Endothelial cell of umbilical vein (primary cell): Measurements from ENCODE around the gene SKI. TPM values are rescaled to one million over a fixed set of nuclear protein-coding genes. Genes with fewer than 3 reads are reported as not detected.

ENCODE experiments used
- BruUV-seq: library from RNA; stranded (reverse); fragments of 400-500 nt; replicated peaks from 2 replicates; lab custom pipeline; 2021; lab: Mats Ljungman, UMichigan
- CTCF ChIA-PET: fragments of 300-600, 350-600 bp; sonication (Branson Sonifier 250); formaldehyde crosslinking; loops from one replicate; lab custom pipeline; 2021; ENCODE audit warnings: antibody characterized with exemption, inconsistent platforms; lab: Charles Lee
- POLR2A ChIA-PET: fragments of 300-600, 350-600 bp; sonication (Branson Sonifier 250); formaldehyde crosslinking; loops from one replicate; lab custom pipeline; 2021; ENCODE audit warnings: antibody characterized with exemption, inconsistent platforms; lab: Charles Lee
- DNase-seq: peaks from one replicate; pipeline ENCODE4 v3.0.0-alpha.2; 2011; ENCODE audit warnings: low read depth, low spot score
- FAIRE-seq: peaks from 2 replicates; lab custom pipeline; 2011; peaks lifted over from hg19 to GRCh38; lab: Jason Lieb, UNC
- H2AFZ ChIP-seq: 2 replicates; pipeline ENCODE4 v1.6.0; 2012; ENCODE audit warnings: low read depth, low read length, control low read depth, inconsistent platforms
- H3K27ac ChIP-seq: 2 replicates; pipeline ENCODE4 v1.5.1; 2011; ENCODE audit warnings: low read depth, mild to moderate bottlenecking, control low read depth, low read length, moderate library complexity; ENCODE audit not compliant: insufficient read depth
- H3K27me3 ChIP-seq, 2 experiments: 2 replicates each; pipeline versions ENCODE4 v1.6.0 to v1.6.1; 2011; ENCODE audit warnings: low read length in 2 of 2, mixed read lengths in 1 of 2; ENCODE audit not compliant: control insufficient read depth in 2 of 2, insufficient read depth in 2 of 2
- H3K36me3 ChIP-seq, 2 experiments: 2 replicates in 1 of 2; 3 replicates in 1 of 2; pipeline ENCODE4 v1.5.1; 2011; ENCODE audit warnings: low read length in 2 of 2, mild to moderate bottlenecking in 1 of 2, moderate library complexity in 1 of 2; ENCODE audit not compliant: control insufficient read depth in 2 of 2, insufficient read depth in 2 of 2; ENCODE audit errors: extremely low read depth in 1 of 2
- H3K4me1 ChIP-seq: 3 replicates; pipeline ENCODE4 v1.5.1; 2011; ENCODE audit warnings: mild to moderate bottlenecking, low read length; ENCODE audit not compliant: control insufficient read depth, insufficient read depth; ENCODE audit errors: extremely low read depth
- H3K4me2 ChIP-seq: 2 replicates; pipeline ENCODE4 v1.6.1; 2011; ENCODE audit warnings: low read length, control low read depth, mixed read lengths; ENCODE audit not compliant: insufficient read depth
- H3K4me3 ChIP-seq, 3 experiments: fragments of 200-600 bp in 1 of 3; sonication (generic), shearing (Covaris generic) in 1 of 3; replicated peaks in 1 of 3; 2 replicates each; pipeline ENCODE4 v1.5.1; 2011 to 2016; ENCODE audit warnings: control low read depth in 3 of 3, low read length in 3 of 3, mild to moderate bottlenecking in 2 of 3, inconsistent platforms in 1 of 3, low read depth in 1 of 3, moderate library complexity in 1 of 3; ENCODE audit not compliant: insufficient read depth in 1 of 3
- H3K79me2 ChIP-seq: 2 replicates; pipeline ENCODE4 v1.6.0; 2012; ENCODE audit warnings: low read length, inconsistent platforms; ENCODE audit not compliant: control insufficient read depth, insufficient read depth
- H3K9ac ChIP-seq: replicated peaks from 2 replicates; pipeline ENCODE3; 2011; ENCODE audit warnings: low read length, control low read depth; ENCODE audit not compliant: insufficient read depth; ENCODE audit errors: extremely low read depth
- H3K9me1 ChIP-seq: replicated peaks from 3 replicates; pipeline ENCODE4 v1.6.0; 2011; ENCODE audit warnings: mild to moderate bottlenecking, low read length; ENCODE audit not compliant: control insufficient read depth, insufficient read depth; ENCODE audit errors: extremely low read depth
- H3K9me3 ChIP-seq: replicated peaks from 2 replicates; pipeline ENCODE4 v1.5.1; 2012; ENCODE audit warnings: low read length, inconsistent platforms; ENCODE audit not compliant: control insufficient read depth, insufficient read depth
- H4K20me1 ChIP-seq: replicated peaks from 2 replicates; pipeline ENCODE3; 2011; ENCODE audit warnings: mild to moderate bottlenecking, low read length; ENCODE audit not compliant: control insufficient read depth, insufficient read depth; ENCODE audit errors: extremely low read depth
- FOS ChIP-seq: IDR thresholded peaks from 2 replicates; pipeline ENCODE4 v1.6.1; 2011; ENCODE audit warnings: mild to moderate bottlenecking, low read length, moderate library complexity, borderline replicate concordance; ENCODE audit not compliant: insufficient read depth
- MYC ChIP-seq: IDR thresholded peaks from one replicate; pipeline ENCODE4 v1.6.1; 2011; ENCODE audit warnings: mild to moderate bottlenecking, low read depth, low read length
- POLR2AphosphoS5 ChIP-seq: IDR thresholded peaks from 2 replicates; pipeline ENCODE4 v1.6.1; 2012; ENCODE audit warnings: low read depth, mild to moderate bottlenecking, control low read depth, low read length, moderate library complexity; ENCODE audit not compliant: insufficient read depth
- dilution Hi-C: fragments of 300-500 bp; cut with MboI; formaldehyde crosslinking; loops from one replicate; pipeline ENCODE4 v1.15.0; 2019; ENCODE audit warnings: low sequenced_read_pairs; ENCODE audit not compliant: extremely low pct_ligation_motif_present
- intact Hi-C: fragments of 100-400 bp; cut with micrococcal nuclease; formaldehyde crosslinking; loops from one replicate; pipeline ENCODE4 v1.10.0; 2022
- polyA plus RNA-seq, 4 experiments: library from polyadenylated mRNA; depleted of rRNA in 3 of 4; stranded (reverse) in 3 of 4; unstranded in 1 of 4; fragments of >200 nt; gene quantifications; 2 replicates each; pipeline versions ENCODE4 v1.2.1 to v1.2.3, GENCODE V29; 2011 to 2012; ENCODE audit warnings: missing spikeins in 1 of 4
- total RNA-seq: library from RNA; stranded (reverse); gene quantifications from 2 replicates; pipeline ENCODE4 v1.2.3, GENCODE V29; 2021
- TF ChIP-seq, protein P1 (sequence below): IDR thresholded peaks from 2 replicates; pipeline ENCODE4 v1.6.1; 2011; ENCODE audit not compliant: insufficient read depth, insufficient read length

The SKI gene
- total and polyA plus RNA-seq, 2 donors (not counting 3 experiments of a cell fraction or from before 2014, with no cell fraction given) = 11.6 to 80.3 TPM

DNA sequence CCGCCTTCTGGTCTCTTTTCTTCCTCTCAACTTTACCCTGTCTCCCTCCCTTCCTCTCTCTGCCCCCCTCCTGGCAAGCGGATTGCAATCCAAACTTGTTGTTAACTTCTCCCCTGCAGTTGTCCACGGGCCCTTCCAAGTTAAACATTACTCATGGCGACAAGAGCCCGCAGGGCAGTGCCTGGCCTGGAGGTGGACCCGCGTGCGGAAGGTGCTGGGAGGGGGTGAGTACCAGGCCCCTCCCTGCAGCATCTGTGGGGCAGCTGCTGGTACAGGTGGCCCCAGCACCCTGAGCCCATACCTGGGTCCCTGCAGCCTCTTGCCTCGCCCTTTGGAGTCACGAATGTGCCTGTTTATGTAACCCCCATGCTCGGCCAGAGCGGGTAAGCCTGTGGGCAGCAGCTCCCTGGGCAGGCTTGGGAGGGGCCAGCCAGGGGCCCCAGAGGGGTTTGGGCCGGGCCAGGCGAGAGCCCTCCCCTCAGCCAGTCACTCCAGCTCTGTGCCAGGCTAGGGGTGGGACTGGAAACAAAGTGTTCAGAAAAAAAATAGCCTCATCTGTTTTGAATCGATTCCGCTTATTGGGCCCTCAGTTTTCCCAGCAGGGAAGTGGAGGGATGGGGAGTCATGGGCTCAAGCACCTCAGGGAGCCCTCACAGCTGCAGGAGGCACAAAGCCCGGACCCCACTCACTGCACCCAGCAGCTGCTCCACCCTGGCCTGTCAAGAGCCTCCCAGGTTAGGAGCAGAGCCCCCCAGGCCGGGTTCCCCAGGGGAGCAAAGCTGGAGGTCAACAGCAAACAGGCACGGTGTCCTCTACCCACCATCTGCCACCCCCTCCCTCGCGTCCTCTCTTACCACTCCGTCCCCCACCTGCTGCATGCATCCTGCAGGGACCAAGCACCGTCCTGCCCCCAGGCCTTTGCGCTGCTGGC is 19.5 kb upstream of the SKI start:
- Histone ChIP-seq H2AFZ (peak overlapping the region; percentile 42), H3K27me3 (no peaks in the 10 kb centered on the region), H3K4me2 (no peak overlapping the region), H3K36me3 (no peaks in the 10 kb centered on the region), H3K79me2 (no peaks in the 10 kb centered on the region), H3K4me1 (peaks cover 42% of the 10 kb centered on the region), H3K27ac (peak overlapping the region; percentile 30), H3K9me1 (no peaks in the 10 kb centered on the region), H3K9me3 (no peaks in the 10 kb centered on the region), H4K20me1 (no peaks in the 10 kb centered on the region), H3K4me3 (no peak overlapping the region), H3K9ac (no peak overlapping the region)
- TF ChIP-seq MYC = no peak
- TF ChIP-seq, protein P1, sequence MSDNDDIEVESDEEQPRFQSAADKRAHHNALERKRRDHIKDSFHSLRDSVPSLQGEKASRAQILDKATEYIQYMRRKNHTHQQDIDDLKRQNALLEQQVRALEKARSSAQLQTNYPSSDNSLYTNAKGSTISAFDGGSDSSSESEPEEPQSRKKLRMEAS = no peak
- TF ChIP-seq POLR2AphosphoS5 = peak; percentile 18
- no peak for TF ChIP-seq FOS
- intact Hi-C loops = no loop called here
- POLR2A ChIA-PET = interaction anchor here (1.3 kb wide), 1 partner anchor 19 kb away, joined by 3 read pairs; the partner anchor contains the start of gene SKI
- peak; percentile 76 for DNase-seq
- dilution Hi-C loops = no loop called here
- CTCF ChIA-PET = interaction anchor here (0.7 to 3.7 kb wide), 3 partner anchors 21 to 173 kb away, joined by 3 to 24 read pairs (median 4); no protein-coding TSS in a partner anchor
- peak; percentile 69 for FAIRE-seq
- no TSS peak for BruUV-seq
